Common myeloid progenitor, CD34-positive (primary cell): ENCODE data around the gene CELF2.

Source experiments
- CTCF ChIA-PET: fragments of 350-600 bp; sonication (Branson Sonifier 250); formaldehyde crosslinking; loops from one replicate; lab custom pipeline; 2021; ENCODE audit warnings: antibody characterized with exemption; lab: Charles Lee
- POLR2A ChIA-PET: fragments of 350-600 bp; sonication (Branson Sonifier 250); formaldehyde crosslinking; loops from one replicate; lab custom pipeline; 2021; ENCODE audit warnings: antibody characterized with exemption; lab: Charles Lee
- DNase-seq, 3 donors: peaks; one replicate each; pipeline versions ENCODE4 v3.0.0 to v3.0.0-alpha.2; 2013
- H3K27ac ChIP-seq, 2 experiments: 1 replicate in 1 of 2; 2 replicates in 1 of 2; pipeline ENCODE4 v1.7.0; 2013; ENCODE audit warnings: inconsistent platforms in 2 of 2, low read length in 2 of 2, mild to moderate bottlenecking in 2 of 2, low read depth in 1 of 2, moderate library complexity in 1 of 2; ENCODE audit not compliant: severe bottlenecking in 2 of 2, insufficient read depth in 1 of 2, poor library complexity in 1 of 2
- H3K27me3 ChIP-seq, 5 experiments: replicated peaks in 2 of 5; 1 replicate in 3 of 5; 2 replicates in 2 of 5; pipeline versions ENCODE4 v1.6.1 to v1.7.0; 2013; ENCODE audit warnings: low read length in 4 of 5, mild to moderate bottlenecking in 2 of 5, moderate library complexity in 2 of 5, inconsistent platforms in 1 of 5; ENCODE audit not compliant: insufficient read depth in 5 of 5, control insufficient read depth in 4 of 5
- H3K36me3 ChIP-seq, 4 experiments: 1 replicate in 2 of 4; 2 replicates in 2 of 4; pipeline versions ENCODE4 v1.6.1 to v1.7.0; 2013; ENCODE audit warnings: low read length in 3 of 4, control low read depth in 1 of 4, mild to moderate bottlenecking in 1 of 4; ENCODE audit not compliant: control insufficient read depth in 4 of 4, insufficient read depth in 4 of 4
- H3K4me1 ChIP-seq, 4 experiments: 1 replicate in 3 of 4; 2 replicates in 1 of 4; pipeline versions ENCODE4 v1.6.1 to v1.7.1; 2013; ENCODE audit warnings: low read length in 3 of 4, mild to moderate bottlenecking in 3 of 4, control low read depth in 1 of 4, inconsistent platforms in 1 of 4, moderate library complexity in 1 of 4; ENCODE audit not compliant: control insufficient read depth in 4 of 4, insufficient read depth in 4 of 4; ENCODE audit errors: control extremely low read depth in 1 of 4
- H3K4me3 ChIP-seq, 7 experiments: 1 replicate in 4 of 7; 2 replicates in 3 of 7; pipeline versions ENCODE4 v1.5.1 to v1.7.0; 2013; ENCODE audit warnings: mild to moderate bottlenecking in 7 of 7, low read length in 6 of 7, moderate library complexity in 6 of 7, inconsistent platforms in 2 of 7, low read depth in 2 of 7, control low read depth in 1 of 7; ENCODE audit not compliant: insufficient read depth in 4 of 7, control insufficient read depth in 1 of 7; ENCODE audit errors: extremely low read depth in 1 of 7
- H3K9me3 ChIP-seq, 5 experiments: 1 replicate in 4 of 5; 2 replicates in 1 of 5; pipeline versions ENCODE4 v1.6.1 to v1.7.1; 2013; ENCODE audit warnings: low read length in 4 of 5, mild to moderate bottlenecking in 2 of 5, inconsistent platforms in 1 of 5, low read depth in 1 of 5, moderate library complexity in 1 of 5; ENCODE audit not compliant: control insufficient read depth in 4 of 5, insufficient read depth in 2 of 5; ENCODE audit errors: control extremely low read depth in 1 of 5
- WGBS: methylation state at CpG from one replicate; pipeline ENCODE4 v1.1.5; 2013; ENCODE audit not compliant: insufficient coverage; 5-methylcytosine and 5-hydroxymethylcytosine counted together

The CELF2 gene

GRCh38 chr10:11245510-11245909, 227.8 kb downstream of the CELF2 start:
- DNase-seq: no peak
- H3K36me3 ChIP-seq: peaks cover 14 to 86% (median 54%) of the 10 kb centered on the region in 4 experiments
- WGBS: 100% methylated on average over 6 of the region's 8 CpGs
- ChIA-PET POLR2A (no interaction called here), CTCF (interaction anchor here (1.1 kb wide), 1 partner anchor 12 kb away, joined by 4 read pairs; no protein-coding TSS in a partner anchor)
- no peaks in the 10 kb centered on the region for H3K27me3 ChIP-seq
- H3K27ac ChIP-seq: no peak overlapping the region
- no peak overlapping the region for H3K4me3 ChIP-seq
- no peaks in the 10 kb centered on the region for H3K9me3 ChIP-seq
- peaks cover 4 to 18% (median 10%) of the 10 kb centered on the region in 4 experiments for H3K4me1 ChIP-seq

DNA sequence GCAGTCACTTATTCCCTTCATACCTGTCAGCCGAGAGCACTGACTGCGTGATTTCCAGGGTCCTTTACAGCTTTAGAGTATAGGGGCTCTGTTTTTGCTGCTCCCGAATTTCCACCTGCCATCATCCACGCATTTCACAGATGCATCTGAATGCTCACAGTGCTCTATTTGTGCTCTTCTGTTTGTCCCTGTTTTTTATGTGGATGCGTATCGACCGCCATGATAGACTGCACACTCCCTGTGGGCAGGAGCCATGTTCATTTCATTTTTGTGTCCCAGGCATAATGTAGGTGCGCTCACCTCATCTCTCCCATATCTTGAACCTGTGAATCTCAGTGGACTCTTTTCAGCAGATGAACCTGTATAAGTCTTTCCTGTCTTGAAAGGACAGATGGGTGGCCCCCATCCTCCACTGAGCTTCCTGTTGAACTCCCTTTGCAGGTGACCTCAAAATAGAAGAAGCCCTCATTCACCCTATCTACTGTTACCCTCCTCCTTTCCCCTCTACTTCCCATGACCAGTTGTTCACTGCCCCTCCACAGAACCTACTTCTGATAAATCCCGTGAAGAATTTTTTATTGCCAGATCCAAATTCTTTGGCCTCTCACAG, 228.4 kb downstream of the CELF2 start:
- DNase-seq: no peak
- H3K27me3 ChIP-seq: no peaks in the 10 kb centered on the region
- H3K27ac ChIP-seq: no peak overlapping the region
- H3K36me3 ChIP-seq: peaks cover 16 to 89% (median 56%) of the 10 kb centered on the region in 4 experiments
- H3K4me3 ChIP-seq: no peak overlapping the region
- H3K9me3 ChIP-seq: no peaks in the 10 kb centered on the region
- WGBS: over 99% methylated on average over 9 of the region's 9 CpGs
- H3K4me1 ChIP-seq: peaks cover 4 to 14% (median 10%) of the 10 kb centered on the region in 4 experiments
- ChIA-PET CTCF (interaction anchor here (1.1 kb wide), 1 partner anchor 11 kb away, joined by 4 read pairs; no protein-coding TSS in a partner anchor), POLR2A (no interaction called here)

DNA sequence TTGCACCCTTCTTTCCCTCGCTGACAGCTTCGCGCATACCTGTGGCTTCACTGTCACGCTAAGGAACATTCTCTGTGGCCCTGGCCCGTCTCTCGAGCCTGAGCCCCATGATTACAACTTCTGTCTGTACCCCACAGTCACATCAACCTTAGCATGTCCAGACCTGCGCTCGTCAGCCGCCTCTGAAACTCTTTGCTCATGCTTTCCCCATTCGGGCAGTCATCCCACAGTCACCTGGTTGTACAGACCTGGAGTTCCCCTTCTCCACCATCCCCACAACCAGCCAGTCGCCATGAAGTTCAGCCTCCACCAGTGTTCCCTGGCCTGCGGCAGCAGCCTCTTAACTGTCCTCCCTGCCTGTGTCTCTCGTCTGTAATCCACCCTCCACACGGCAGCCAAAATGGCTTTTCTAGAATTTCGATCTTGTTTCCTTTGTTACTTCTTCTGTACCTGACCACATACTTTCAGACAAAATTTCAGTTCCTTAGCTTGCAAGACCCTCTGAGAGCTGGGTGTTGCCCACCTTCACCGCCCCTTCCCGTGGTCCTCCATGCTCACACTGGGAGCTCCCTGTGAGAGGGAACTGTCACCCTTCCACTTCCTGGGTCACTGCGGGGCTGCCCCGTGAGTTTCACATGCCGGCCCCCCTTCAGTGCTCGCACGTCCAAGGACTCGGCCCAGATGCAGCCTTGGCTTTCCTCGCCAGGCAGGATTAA, 229.2 kb downstream of the CELF2 start:
- Histone ChIP-seq H3K4me1 (peaks cover 4 to 13% (median 9%) of the 10 kb centered on the region in 4 experiments), H3K4me3 (no peak overlapping the region), H3K9me3 (no peaks in the 10 kb centered on the region), H3K36me3 (peaks cover 16 to 94% (median 64%) of the 10 kb centered on the region in 4 experiments), H3K27ac (no peak overlapping the region), H3K27me3 (no peaks in the 10 kb centered on the region)
- WGBS: 95% methylated on average over 21 of the region's 24 CpGs
- POLR2A ChIA-PET: no interaction called here
- CTCF ChIA-PET: no interaction called here
- no peak for DNase-seq

- no peak for DNase-seq
- no peak overlapping the region for H3K27ac ChIP-seq
- H3K36me3 ChIP-seq: peaks cover 25 to 94% (median 71%) of the 10 kb centered on the region in 4 experiments
- CTCF ChIA-PET: no interaction called here
- no peaks in the 10 kb centered on the region for H3K27me3 ChIP-seq
- 100% methylated on average over 6 of the region's 10 CpGs for WGBS
- POLR2A ChIA-PET: no interaction called here
- peaks cover 0 to 7% (median 2%) of the 10 kb centered on the region in 4 experiments for H3K4me1 ChIP-seq
- no peaks in the 10 kb centered on the region for H3K9me3 ChIP-seq
- no peak overlapping the region for H3K4me3 ChIP-seq
Measured at GRCh38 chr10:11249152-11249807, 231.6 kb downstream of the CELF2 start.

DNA sequence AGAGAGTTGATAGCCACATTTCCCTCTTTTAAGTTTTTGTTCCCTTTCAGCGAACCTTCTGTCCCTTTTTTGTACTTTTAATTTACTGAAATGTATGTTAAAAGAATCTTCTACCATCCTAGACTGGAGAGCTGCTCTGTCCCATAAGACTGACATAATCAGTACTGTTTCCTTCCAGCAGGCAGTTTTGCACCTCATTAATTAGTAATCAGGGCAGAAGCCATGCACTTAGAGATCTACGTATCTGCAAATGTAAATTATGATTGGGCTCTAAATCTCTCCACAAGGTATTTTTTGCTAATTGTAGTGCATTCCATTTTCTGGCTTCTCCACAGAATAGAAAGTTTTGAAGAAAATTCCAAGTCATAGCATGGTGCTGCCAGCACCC, 232.1 kb downstream of the CELF2 start:
- 100% methylated on average over 1 of the region's 2 CpGs for WGBS
- POLR2A ChIA-PET: no interaction called here
- CTCF ChIA-PET: no interaction called here
- H3K9me3 ChIP-seq: no peaks in the 10 kb centered on the region
- H3K27me3 ChIP-seq: no peaks in the 10 kb centered on the region
- H3K36me3 ChIP-seq: peaks cover 25 to 95% (median 73%) of the 10 kb centered on the region in 4 experiments
- no peak overlapping the region for H3K4me3 ChIP-seq
- DNase-seq: no peak
- H3K4me1 ChIP-seq: peaks cover 0 to 4% (median under 1%) of the 10 kb centered on the region in 4 experiments
- no peak overlapping the region for H3K27ac ChIP-seq

DNA sequence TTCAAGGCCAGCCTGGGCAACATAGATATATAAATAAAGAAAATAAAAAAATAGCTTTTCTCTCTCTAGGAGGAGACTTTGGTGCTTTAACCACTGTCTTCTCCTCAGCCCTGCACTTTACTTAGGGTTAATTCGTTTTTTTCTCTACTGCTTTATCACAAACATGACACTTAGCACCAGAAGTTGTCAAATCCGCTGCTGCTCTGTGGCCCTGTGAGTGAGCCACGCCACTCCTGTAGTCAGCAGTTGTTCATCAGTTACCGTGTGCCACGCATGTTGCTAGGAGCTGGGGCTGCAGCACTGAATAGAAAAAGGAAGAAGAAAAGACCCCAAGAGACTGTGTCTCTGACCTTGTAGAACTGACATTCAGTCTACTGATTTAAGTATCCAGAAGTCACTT, 232.6 kb downstream of the CELF2 start:
- WGBS: 95% methylated on average over 5 of the region's 5 CpGs
- POLR2A ChIA-PET: no interaction called here
- peaks cover 25 to 95% (median 75%) of the 10 kb centered on the region in 4 experiments for H3K36me3 ChIP-seq

More for the DNA sequence above, 232.6 kb downstream of the CELF2 start:
- CTCF ChIA-PET: no interaction called here
- H3K9me3 ChIP-seq: no peaks in the 10 kb centered on the region
- H3K4me3 ChIP-seq: no peak overlapping the region
- peaks cover 0 to 2% (median under 1%) of the 10 kb centered on the region in 4 experiments for H3K4me1 ChIP-seq
- DNase-seq: no peak
- no peak overlapping the region for H3K27ac ChIP-seq
- no peaks in the 10 kb centered on the region for H3K27me3 ChIP-seq
